ENCODE measurements around the gene EYS.
"Not testable (repeated sequence)": the region's sequence is repeated elsewhere in the genome, so short reads cannot be mapped to it uniquely, and the experiment has no call there.

EYS gene

DNA sequence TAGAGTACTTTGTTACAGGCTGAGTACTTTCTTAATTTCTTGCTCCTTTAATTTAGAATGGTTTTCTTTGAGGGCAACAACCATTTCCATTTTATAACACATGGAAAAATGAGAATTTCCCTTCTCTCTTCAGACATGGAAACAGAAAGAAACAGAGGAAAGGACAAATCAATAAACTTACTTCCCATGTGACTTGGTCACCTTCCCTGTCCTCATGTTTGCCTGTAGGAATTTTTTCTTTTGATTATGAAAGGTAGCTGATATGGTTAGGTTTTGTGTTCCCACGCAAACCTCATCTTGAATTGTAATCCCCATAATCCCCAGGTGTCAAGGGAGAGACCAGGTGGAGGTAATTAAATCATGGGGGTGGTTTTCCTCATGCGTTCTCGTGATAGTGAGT is 1901.7 kb downstream of the EYS start:
- no peak overlapping the region for H3K9ac ChIP-seq
- H3K4me3 ChIP-seq (IDR thresholded peaks at IDR 0.05; ENCODE audit: insufficient read depth, low read depth, low read length), result no peak overlapping the region
- no peaks in the 10 kb centered on the region for H3K36me3 ChIP-seq (ENCODE audit: insufficient read depth)
- no peak overlapping the region for H2AFZ ChIP-seq (ENCODE audit: low read depth)
- H3K79me2 ChIP-seq (ENCODE audit: insufficient read depth, low read depth), result no peaks in the 10 kb centered on the region
- H3K4me1 ChIP-seq (ENCODE audit: low read depth, poor library complexity, severe bottlenecking), result no peaks in the 10 kb centered on the region
- H3K4me2 ChIP-seq, result no peak overlapping the region
- no peaks in the 10 kb centered on the region for H3K27me3 ChIP-seq (ENCODE audit: insufficient read depth, low read depth)
- no peak overlapping the region for H3K27ac ChIP-seq
- H4K20me1 ChIP-seq (ENCODE audit: insufficient read depth), result no peaks in the 10 kb centered on the region
- TF ChIP-seq, protein P1, sequence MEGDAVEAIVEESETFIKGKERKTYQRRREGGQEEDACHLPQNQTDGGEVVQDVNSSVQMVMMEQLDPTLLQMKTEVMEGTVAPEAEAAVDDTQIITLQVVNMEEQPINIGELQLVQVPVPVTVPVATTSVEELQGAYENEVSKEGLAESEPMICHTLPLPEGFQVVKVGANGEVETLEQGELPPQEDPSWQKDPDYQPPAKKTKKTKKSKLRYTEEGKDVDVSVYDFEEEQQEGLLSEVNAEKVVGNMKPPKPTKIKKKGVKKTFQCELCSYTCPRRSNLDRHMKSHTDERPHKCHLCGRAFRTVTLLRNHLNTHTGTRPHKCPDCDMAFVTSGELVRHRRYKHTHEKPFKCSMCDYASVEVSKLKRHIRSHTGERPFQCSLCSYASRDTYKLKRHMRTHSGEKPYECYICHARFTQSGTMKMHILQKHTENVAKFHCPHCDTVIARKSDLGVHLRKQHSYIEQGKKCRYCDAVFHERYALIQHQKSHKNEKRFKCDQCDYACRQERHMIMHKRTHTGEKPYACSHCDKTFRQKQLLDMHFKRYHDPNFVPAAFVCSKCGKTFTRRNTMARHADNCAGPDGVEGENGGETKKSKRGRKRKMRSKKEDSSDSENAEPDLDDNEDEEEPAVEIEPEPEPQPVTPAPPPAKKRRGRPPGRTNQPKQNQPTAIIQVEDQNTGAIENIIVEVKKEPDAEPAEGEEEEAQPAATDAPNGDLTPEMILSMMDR (conservative IDR thresholded peaks at IDR 0.05; ENCODE audit: low read depth, low read length), result no peak

DNA sequence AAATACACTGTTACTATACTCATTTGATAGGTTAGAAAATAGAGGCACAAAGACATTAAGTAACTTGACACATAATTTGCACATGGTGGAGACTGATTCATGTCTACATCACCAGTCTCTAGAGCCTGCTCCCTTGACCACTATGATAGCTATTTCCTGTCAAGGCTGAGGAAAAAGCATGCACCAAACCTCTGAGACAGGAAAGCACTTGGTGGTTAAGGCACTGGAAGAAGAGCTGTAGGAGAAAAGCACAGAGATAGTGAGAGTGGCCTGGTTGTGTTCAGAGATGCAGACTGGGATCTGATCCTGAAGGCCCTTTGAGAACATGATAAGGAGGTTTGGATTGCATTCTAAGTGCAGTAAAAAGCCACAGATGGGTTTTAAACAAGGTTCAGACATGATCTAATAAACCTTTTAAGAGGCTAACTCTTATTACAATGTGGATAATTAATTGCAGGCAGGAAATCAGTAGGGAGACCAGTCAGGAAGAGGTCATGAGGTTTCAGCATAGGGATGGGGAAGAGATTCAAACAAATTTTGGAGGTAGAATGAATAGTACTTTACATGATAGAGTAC is 1902.6 kb downstream of the EYS start:
- Histone ChIP-seq H3K79me2 (ENCODE audit: insufficient read depth, low read depth) (no peaks in the 10 kb centered on the region), H3K27ac (no peak overlapping the region), H3K4me1 (ENCODE audit: low read depth, poor library complexity, severe bottlenecking) (no peaks in the 10 kb centered on the region), H2AFZ (ENCODE audit: low read depth) (no peak overlapping the region), H3K36me3 (ENCODE audit: insufficient read depth) (no peaks in the 10 kb centered on the region), H3K4me3 (IDR thresholded peaks at IDR 0.05; ENCODE audit: insufficient read depth, low read depth, low read length) (no peak overlapping the region), H4K20me1 (ENCODE audit: insufficient read depth) (no peaks in the 10 kb centered on the region), H3K4me2 (no peak overlapping the region), H3K27me3 (ENCODE audit: insufficient read depth, low read depth) (no peaks in the 10 kb centered on the region), H3K9ac (no peak overlapping the region)
- TF ChIP-seq, protein P1 (conservative IDR thresholded peaks at IDR 0.05; ENCODE audit: low read depth, low read length), result no peak

DNA sequence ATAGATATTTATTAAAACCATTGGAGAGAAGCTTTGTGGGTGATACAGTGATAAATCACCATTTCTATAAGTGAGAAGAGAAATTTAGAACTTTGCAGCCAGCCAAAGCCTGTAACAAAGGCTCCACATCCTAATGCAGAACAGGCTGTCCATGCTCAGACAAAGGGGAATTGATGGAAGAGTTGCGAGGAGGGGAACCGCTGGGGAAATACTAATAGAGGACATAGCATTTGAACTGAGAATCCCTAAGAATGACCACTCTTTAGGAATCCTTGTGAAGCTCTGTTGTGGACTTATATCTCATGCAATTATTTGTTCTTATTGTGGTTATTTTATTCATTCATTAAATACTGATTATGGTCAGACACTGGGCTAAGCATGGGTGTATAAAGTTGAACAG is 1903.7 kb downstream of the EYS start:
- TF ChIP-seq, protein P1 (conservative IDR thresholded peaks at IDR 0.05; ENCODE audit: low read depth, low read length), result no peak
- H4K20me1 ChIP-seq (ENCODE audit: insufficient read depth), result no peaks in the 10 kb centered on the region
- no peaks in the 10 kb centered on the region for H3K36me3 ChIP-seq (ENCODE audit: insufficient read depth)
- no peaks in the 10 kb centered on the region for H3K79me2 ChIP-seq (ENCODE audit: insufficient read depth, low read depth)
- no peaks in the 10 kb centered on the region for H3K4me1 ChIP-seq (ENCODE audit: low read depth, poor library complexity, severe bottlenecking)
- H3K27ac ChIP-seq, result no peak overlapping the region
- H3K9ac ChIP-seq, result no peak overlapping the region
- H3K27me3 ChIP-seq (ENCODE audit: insufficient read depth, low read depth), result no peaks in the 10 kb centered on the region
- no peak overlapping the region for H3K4me2 ChIP-seq
- no peak overlapping the region for H3K4me3 ChIP-seq (IDR thresholded peaks at IDR 0.05; ENCODE audit: insufficient read depth, low read depth, low read length)
- no peak overlapping the region for H2AFZ ChIP-seq (ENCODE audit: low read depth)

DNA sequence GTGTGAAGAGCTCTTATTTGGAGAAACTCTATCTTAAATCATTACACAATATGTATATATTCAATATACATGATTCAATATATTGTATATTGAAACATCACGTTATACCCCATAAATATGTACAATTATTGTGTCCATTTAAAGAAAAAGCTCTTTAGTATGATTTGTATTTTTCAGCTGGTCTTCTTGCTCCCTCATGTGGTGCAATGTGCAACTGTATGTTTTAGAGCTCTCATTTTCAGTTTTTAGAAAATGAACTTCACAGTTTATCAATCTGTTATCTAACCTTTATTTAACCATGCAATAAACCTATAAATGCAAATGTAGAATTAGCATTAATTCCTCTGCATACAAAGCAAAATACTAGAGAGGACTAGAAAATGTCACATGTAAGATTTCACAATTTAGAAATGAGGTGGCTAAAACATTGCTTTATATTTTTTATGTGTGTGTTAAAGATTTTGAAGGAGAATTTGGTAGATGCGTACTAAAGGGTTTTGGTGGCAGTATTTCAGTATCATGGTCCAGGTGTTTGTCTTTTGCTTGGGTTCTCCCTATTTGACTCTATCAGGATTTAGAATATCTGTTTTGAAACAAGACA is 1904.3 kb downstream of the EYS start:
- no peaks in the 10 kb centered on the region for H3K36me3 ChIP-seq (ENCODE audit: insufficient read depth)
- no peaks in the 10 kb centered on the region for H3K4me1 ChIP-seq (ENCODE audit: low read depth, poor library complexity, severe bottlenecking)
- H3K4me2 ChIP-seq, result no peak overlapping the region
- no peak overlapping the region for H2AFZ ChIP-seq (ENCODE audit: low read depth)
- H3K9ac ChIP-seq, result no peak overlapping the region
- TF ChIP-seq, protein P1 (conservative IDR thresholded peaks at IDR 0.05; ENCODE audit: low read depth, low read length), result peak; percentile 65
- H3K27ac ChIP-seq, result no peak overlapping the region
- no peaks in the 10 kb centered on the region for H3K27me3 ChIP-seq (ENCODE audit: insufficient read depth, low read depth)
- no peak overlapping the region for H3K4me3 ChIP-seq (IDR thresholded peaks at IDR 0.05; ENCODE audit: insufficient read depth, low read depth, low read length)
- no peaks in the 10 kb centered on the region for H4K20me1 ChIP-seq (ENCODE audit: insufficient read depth)
- H3K79me2 ChIP-seq (ENCODE audit: insufficient read depth, low read depth), result no peaks in the 10 kb centered on the region

DNA sequence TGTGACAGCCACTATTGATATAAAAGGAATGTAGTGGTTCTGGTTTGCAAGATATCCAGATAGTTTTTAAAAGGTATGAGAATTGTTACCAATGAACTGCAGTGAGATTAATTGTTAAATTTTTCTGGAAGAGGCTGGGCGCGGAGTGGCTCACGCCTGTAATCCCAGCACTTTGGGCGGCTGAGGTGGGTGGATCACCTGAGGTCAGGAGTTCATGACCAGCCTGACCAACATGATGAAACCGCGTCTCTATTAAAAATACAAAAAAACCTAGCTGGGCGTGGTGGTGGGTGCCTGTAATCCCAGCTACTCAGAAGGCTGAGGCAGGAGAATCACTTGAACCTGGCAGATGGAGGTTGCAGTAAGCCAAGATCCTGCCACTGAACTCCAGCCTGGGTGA is 1906.6 kb downstream of the EYS start:
- not testable (repeated sequence) for H3K27ac ChIP-seq; H3K79me2 ChIP-seq (ENCODE audit: insufficient read depth, low read depth); H2AFZ ChIP-seq (ENCODE audit: low read depth); H3K4me2 ChIP-seq; H3K4me1 ChIP-seq (ENCODE audit: low read depth, poor library complexity, severe bottlenecking); H3K36me3 ChIP-seq (ENCODE audit: insufficient read depth); H3K9ac ChIP-seq; H3K27me3 ChIP-seq (ENCODE audit: insufficient read depth, low read depth); H4K20me1 ChIP-seq (ENCODE audit: insufficient read depth); H3K4me3 ChIP-seq (IDR thresholded peaks at IDR 0.05; ENCODE audit: insufficient read depth, low read depth, low read length)
